HG03571 (cell line): ENCODE measurements around the gene CFAP46.
"Not testable (repeated sequence)": the region's sequence is repeated elsewhere in the genome, so short reads cannot be mapped to it uniquely, and the experiment has no call there.

Experiments
- ATAC-seq: cut with Tn5 transposase; IDR thresholded peaks from one replicate; pipeline ENCODE4 v1.9.1; 2021; ENCODE audit not compliant: unreplicated experiment

Gene CFAP46

GRCh38 chr10:132793213-132793612 lies 149.2 kb downstream of the CFAP46 start:
- ATAC-seq: no peak

GRCh38 chr10:132792796-132793195 lies 149.6 kb downstream of the CFAP46 start:
- ATAC-seq: no peak

GRCh38 chr10:132792099-132792498 lies 150.3 kb downstream of the CFAP46 start:
- not testable (repeated sequence) for ATAC-seq

- ATAC-seq: no peak
Observed at GRCh38 chr10:132790934-132791829, 151.2 kb downstream of the CFAP46 start.

GRCh38 chr10:132790470-132790869 lies 151.9 kb downstream of the CFAP46 start:
- no peak for ATAC-seq

GRCh38 chr10:132789659-132790148 lies 152.7 kb downstream of the CFAP46 start:
- no peak for ATAC-seq

GRCh38 chr10:132788831-132789219 lies 153.5 kb downstream of the CFAP46 start:
- no peak for ATAC-seq

- ATAC-seq: no peak
Observed at GRCh38 chr10:132788180-132788830, 154.1 kb downstream of the CFAP46 start.

GRCh38 chr10:132787495-132788179 lies 154.7 kb downstream of the CFAP46 start:
- ATAC-seq: no peak

GRCh38 chr10:132786884-132787494 lies 155.4 kb downstream of the CFAP46 start:
- no peak for ATAC-seq

GRCh38 chr10:132786476-132786883 lies 155.9 kb downstream of the CFAP46 start:
- ATAC-seq: no peak

GRCh38 chr10:132785723-132786475 lies 156.5 kb downstream of the CFAP46 start, which contains the start of gene NKX6-2:
Gene NKX6-2, minus strand, starts transcription at chr10:132786147. Its CDS starts 199 bp downstream, at chr10:132785948.
- no peak for ATAC-seq

GRCh38 chr10:132784866-132785722 lies 157.3 kb downstream of the CFAP46 start:
- no peak for ATAC-seq

GRCh38 chr10:132783940-132784865 lies 158.2 kb downstream of the CFAP46 start:
- ATAC-seq: no peak

- no peak for ATAC-seq
Observed at GRCh38 chr10:132783165-132783939, 159.0 kb downstream of the CFAP46 start.

GRCh38 chr10:132781556-132781955 lies 160.8 kb downstream of the CFAP46 start:
- ATAC-seq: no peak

- ATAC-seq: no peak
Observed at GRCh38 chr10:132780356-132780755, 162.0 kb downstream of the CFAP46 start.
